ENCODE data around the gene ENDOV. TPM values are rescaled to one million over a fixed set of nuclear protein-coding genes. Genes with fewer than 3 reads are reported as not detected.

Gene ENDOV
- total RNA-seq, 2 experiments from 2014 or later = 16.8 to 18.1 TPM

DNA sequence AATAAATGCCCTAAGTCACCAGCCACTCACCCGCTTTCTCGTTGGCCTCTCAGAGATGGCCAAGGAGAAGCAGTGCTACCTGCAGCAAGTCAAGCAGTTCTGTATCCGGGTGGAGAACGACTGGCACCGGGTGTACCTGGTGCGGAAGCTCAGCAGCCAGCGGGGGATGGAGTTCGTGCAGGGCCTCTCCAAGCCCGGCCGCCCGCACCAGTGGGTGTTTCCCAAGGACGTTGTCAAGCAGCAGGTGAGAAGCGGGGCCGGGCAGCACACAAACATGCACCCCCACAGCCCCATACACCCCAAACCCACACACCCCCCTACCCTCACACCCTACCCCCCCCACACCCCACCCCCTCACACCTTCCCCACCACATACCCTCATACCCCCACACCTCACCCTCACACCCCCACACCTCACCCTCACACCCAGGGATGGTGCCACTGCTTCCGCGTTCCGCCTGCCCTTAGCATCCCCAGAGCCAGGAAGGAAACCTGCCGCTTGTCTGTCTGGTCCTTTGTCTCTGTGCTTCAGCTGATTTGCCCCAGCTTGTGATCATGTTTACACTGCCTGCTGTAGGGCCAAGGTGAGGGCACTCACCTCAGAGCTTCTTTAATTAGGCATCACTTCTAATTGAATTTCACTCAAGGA is 41.9 kb upstream of the ENDOV start:
- H3K9me3 Mint-ChIP-seq = no peaks in the 10 kb centered on the region
- H3K27ac Mint-ChIP-seq = no peak overlapping the region
- ATAC-seq (no peak), DNase-seq (no peak)
- peaks cover 63% of the 10 kb centered on the region for H3K36me3 Mint-ChIP-seq (ENCODE audit: low read depth)
- no peaks in the 10 kb centered on the region for H3K27me3 Mint-ChIP-seq
- no peak overlapping the region for H3K4me3 Mint-ChIP-seq
- TF ChIP-seq, protein P1, sequence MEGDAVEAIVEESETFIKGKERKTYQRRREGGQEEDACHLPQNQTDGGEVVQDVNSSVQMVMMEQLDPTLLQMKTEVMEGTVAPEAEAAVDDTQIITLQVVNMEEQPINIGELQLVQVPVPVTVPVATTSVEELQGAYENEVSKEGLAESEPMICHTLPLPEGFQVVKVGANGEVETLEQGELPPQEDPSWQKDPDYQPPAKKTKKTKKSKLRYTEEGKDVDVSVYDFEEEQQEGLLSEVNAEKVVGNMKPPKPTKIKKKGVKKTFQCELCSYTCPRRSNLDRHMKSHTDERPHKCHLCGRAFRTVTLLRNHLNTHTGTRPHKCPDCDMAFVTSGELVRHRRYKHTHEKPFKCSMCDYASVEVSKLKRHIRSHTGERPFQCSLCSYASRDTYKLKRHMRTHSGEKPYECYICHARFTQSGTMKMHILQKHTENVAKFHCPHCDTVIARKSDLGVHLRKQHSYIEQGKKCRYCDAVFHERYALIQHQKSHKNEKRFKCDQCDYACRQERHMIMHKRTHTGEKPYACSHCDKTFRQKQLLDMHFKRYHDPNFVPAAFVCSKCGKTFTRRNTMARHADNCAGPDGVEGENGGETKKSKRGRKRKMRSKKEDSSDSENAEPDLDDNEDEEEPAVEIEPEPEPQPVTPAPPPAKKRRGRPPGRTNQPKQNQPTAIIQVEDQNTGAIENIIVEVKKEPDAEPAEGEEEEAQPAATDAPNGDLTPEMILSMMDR (IDR thresholded peaks at IDR 0.05) = no peak
- ChIA-PET POLR2A (no interaction called here), CTCF (no interaction called here)
- intact Hi-C loops (cut with micrococcal nuclease) = no loop called here
- H3K4me1 Mint-ChIP-seq (ENCODE audit: low read depth) = no peaks in the 10 kb centered on the region

DNA sequence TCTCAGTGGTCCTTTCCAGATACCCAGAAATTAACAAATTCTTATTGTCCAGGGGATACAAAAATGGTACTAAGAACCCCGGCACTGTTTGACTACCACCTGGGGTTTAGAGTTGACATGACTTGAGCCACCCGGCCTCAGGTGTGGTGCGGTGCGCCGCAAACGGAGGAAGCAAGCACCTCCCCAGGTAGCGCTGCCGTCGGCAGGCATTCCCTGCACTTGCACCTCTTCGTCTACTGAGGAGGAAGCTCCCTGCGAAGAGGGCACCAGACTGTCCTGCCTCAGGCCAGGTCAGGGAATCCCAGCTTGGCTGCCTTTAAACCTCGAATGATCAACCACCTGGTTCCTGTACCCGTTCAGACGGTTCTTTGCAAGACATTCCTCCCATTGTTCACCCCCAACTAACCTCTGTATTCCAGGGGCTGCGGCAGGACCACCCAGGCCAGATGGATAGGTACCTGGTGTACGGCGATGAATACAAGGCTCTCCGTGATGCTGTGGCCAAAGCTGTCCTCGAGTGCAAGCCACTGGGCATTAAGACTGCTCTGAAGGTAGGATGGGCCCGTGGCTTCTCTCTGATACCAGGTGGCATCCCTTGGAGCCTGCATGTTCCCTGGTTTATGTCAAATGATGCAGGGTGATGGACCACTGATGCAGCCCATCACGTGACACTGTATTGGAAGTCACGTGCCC is 40.8 kb upstream of the ENDOV start:
- ChIA-PET POLR2A (no interaction called here), CTCF (no interaction called here)
- TF ChIP-seq, protein P1 (IDR thresholded peaks at IDR 0.05) = no peak
- intact Hi-C loops (cut with micrococcal nuclease) = no loop called here
- no peak for ATAC-seq
- DNase-seq = no peak
- H3K27me3 Mint-ChIP-seq = no peaks in the 10 kb centered on the region
- no peaks in the 10 kb centered on the region for H3K9me3 Mint-ChIP-seq
- peak overlapping the region; percentile 67 for H3K27ac Mint-ChIP-seq
- peaks cover 61% of the 10 kb centered on the region for H3K36me3 Mint-ChIP-seq (ENCODE audit: low read depth)
- no peak overlapping the region for H3K4me3 Mint-ChIP-seq
- no peaks in the 10 kb centered on the region for H3K4me1 Mint-ChIP-seq (ENCODE audit: low read depth)

DNA sequence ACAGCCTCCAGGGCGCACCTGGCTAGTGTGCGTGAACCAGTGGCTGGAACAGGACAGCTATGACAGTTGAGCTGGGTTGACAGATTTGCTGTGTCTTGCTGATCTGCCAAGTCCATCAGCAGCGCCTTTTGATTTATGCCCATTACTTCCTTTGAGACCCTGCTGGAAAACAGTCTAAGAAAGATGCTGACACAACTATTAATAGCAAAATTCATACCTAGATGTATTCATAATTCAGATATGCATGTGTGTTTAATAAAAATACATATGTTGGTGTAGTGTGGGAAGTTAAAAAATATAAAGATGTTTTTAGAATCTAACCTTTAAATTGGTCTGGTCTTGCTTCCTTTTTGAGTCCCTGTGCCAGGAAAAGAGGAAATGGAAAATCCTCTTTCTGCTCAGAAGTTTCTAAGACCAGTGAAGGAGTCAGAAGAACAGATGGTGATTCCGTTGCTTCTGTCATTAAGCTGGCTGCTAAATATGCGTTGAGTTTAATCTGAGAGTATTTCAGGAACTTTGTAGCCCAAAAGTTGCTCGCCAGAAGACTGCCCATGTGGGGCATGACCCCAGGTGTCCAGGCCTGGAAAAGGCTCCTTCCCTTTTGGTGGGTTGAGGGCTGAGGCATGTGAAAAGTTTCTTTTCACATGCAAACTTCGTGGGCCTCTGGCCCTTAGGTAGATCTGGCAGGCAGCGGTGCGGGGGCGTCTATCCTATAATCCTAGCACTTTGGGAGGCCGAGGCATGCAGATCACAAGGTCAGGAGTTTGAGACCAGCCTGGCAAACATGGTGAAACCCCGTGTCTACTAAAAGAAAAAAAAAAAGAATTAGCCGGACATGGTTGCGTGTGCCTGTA is 40.0 kb upstream of the ENDOV start:
- ChIA-PET POLR2A (interaction anchor here (0.6 kb wide), 1 partner anchor 618 kb away, joined by 4 read pairs; no protein-coding TSS in a partner anchor), CTCF (no interaction called here)
- H3K27ac Mint-ChIP-seq = peak overlapping the region; percentile 67
- H3K27me3 Mint-ChIP-seq = no peaks in the 10 kb centered on the region
- H3K9me3 Mint-ChIP-seq = no peaks in the 10 kb centered on the region
- H3K4me1 Mint-ChIP-seq (ENCODE audit: low read depth) = no peaks in the 10 kb centered on the region
- peaks cover 61% of the 10 kb centered on the region for H3K36me3 Mint-ChIP-seq (ENCODE audit: low read depth)
- intact Hi-C loops (cut with micrococcal nuclease) = no loop called here
- ATAC-seq (no peak), DNase-seq (no peak)
- TF ChIP-seq, protein P1 (IDR thresholded peaks at IDR 0.05) = no peak
- H3K4me3 Mint-ChIP-seq = no peak overlapping the region

DNA sequence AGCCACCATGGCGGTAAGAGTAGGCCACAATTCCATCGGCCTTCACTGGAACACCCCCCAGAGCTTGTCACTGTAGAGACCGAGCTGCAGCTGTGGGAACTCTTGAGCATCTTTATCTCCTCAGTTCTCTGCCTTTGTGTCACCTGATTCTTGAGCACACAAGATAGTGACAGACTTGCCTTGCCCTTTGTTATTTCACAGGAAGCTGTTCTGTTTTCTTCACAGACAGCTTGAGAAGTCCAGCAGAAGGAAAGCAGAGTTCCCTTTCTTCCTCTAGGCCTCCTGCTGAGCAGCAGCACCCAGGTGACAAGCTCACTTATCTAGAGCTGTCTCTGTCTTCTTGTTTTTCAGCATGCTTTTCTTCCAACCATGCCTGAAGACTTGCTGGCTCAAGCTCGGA is 38.4 kb upstream of the ENDOV start:
- intact Hi-C loops (cut with micrococcal nuclease) = no loop called here
- Mint-ChIP-seq H3K36me3 (ENCODE audit: low read depth) (peaks cover 62% of the 10 kb centered on the region), H3K27ac (no peak overlapping the region), H3K4me1 (ENCODE audit: low read depth) (no peaks in the 10 kb centered on the region), H3K27me3 (no peaks in the 10 kb centered on the region), H3K9me3 (no peaks in the 10 kb centered on the region), H3K4me3 (no peak overlapping the region)
- DNase-seq (no peak), ATAC-seq (no peak)
- POLR2A ChIA-PET = interaction anchor here (0.9 kb wide), 1 partner anchor 176 kb away, joined by 3 read pairs; no protein-coding TSS in a partner anchor
- TF ChIP-seq, protein P1 (IDR thresholded peaks at IDR 0.05) = no peak
- CTCF ChIA-PET = interaction anchor here (1.2 kb wide), 1 partner anchor 181 kb away, joined by 3 read pairs; no protein-coding TSS in a partner anchor

All from activated CD8-positive, alpha-beta T cell treated with anti-CD3 and anti-CD28 coated beads for 36 hours (primary cell).